NCI-H2081 treated with DMSO at 0.1 percent for 48 hours (cell line): ENCODE data around the gene TOM1L2.
"Not testable (repeated sequence)": the region's sequence is repeated elsewhere in the genome, so short reads cannot be mapped to it uniquely, and the experiment has no call there.

ENCODE experiments used
- DNase-seq: peaks from one replicate; lab custom pipeline; 2025; lab: John Stamatoyannopoulos, UW

The TOM1L2 gene

DNA sequence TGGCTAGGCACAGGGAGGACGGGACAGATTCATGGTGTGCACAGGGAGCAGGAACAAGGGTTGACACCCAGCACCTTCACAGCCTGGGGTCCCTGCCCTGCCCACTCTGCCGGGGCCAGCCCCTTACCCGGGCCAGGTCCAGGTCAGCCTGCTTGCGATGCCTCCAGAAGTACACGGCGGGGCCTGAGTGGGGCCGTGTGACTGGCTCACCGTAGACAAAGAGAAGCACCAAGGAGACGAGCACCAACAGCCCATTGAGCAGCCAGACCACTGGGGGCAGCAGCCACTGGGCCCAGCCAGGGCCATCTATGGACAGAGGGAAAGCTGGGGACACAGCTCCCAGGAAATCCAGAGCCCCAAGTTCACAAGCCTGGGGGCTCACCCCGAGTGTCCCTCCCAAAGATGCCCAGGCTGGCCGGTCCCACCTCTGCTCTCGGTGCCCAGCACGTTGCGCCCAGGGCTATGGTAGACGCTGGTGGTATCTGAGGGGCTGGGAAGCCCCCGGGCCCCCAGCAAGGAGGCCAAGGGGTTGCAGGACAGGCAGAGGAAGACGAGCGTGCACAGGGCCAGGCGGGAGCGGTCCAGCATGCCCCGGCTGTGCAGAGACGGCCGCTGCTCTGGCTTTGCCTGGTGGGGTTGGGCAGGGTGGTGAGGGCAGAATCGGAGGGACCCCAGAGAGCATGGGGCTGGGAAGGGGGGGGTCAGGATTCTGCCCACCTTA is 155.2 kb downstream of the TOM1L2 start:
- DNase-seq, result no peak

DNA sequence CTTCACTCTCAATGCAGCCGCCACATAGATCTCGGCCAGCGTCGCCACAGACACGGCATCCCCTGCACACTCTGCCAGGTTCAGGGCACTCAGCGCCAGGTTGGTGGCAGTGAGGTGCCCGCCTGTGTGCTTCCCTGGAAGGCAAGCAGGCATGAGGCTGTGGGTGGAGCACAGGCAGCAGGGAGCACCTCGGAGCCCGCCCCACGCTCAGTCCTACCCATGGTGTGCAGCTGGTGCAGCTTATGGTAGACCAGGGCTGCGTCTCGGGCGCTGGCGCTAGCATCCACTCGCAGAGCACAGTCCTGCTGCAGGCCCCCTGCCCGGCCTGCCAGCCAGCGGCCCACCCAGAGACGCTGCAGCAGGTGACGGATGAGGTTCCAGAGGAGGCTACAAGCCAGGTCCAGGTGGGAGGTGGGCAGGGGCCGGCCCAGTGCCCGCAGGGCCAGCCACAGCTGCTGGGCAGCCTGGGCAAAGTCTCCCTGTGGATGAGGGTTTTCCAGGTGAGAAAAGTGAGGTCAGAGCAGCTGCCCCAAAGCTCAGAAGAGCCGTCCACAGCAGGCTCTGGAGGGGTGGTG is 155.9 kb downstream of the TOM1L2 start:
- DNase-seq, result no peak

DNA sequence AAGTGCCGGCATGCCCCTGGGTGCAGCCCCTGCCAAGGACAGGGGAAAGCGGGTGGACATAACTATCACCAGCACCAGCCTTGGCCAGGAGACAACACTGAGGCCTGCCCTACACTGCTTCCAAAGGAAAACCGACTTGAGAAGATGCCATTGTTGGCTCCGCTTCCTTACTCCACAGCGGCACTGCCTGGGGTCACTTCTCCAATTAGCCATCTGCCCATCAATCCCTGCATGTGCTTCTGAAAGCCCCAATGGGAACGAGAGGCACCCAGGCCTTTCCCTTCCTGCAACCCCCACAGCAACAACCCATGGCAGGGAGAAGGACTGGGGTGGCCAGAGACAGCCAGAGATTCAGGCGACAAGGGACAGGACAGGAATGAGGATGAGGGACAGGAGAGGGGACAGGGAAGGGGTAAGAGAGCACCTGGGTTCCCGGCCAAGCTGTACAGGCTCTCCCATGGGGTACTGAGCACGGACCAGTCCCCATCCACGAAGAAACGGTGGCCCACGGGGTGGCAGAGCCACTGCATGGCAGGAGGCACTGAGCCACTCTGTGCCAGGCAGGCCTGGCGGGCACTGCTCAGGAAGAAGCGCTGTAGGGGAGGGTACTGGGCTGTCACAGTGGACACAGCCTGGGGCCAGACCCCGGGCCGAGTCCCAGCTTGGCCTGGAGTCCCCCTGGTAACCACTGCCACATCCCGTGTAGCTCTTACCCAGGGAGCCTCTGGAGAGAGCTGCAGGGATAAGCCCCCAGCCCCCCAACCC is 156.6 kb downstream of the TOM1L2 start:
- no peak for DNase-seq

DNA sequence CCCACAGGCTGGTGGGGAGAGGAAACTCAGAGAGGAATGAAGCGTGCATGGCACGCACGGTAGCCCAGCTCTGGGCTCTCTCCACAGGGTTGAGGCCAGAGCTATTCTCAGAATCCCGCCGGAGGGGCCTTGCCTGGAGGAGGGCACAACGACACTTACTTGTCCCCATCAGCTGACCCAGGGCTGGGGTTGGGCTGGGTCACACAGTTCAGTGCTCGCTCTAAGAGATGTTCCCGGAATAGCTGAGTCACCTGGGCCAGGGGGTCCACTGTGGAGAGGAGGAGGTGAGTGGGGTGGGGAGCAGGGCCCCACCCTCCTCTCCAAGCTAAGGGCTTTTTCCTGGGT is 157.2 kb downstream of the TOM1L2 start:
- no peak for DNase-seq

DNA sequence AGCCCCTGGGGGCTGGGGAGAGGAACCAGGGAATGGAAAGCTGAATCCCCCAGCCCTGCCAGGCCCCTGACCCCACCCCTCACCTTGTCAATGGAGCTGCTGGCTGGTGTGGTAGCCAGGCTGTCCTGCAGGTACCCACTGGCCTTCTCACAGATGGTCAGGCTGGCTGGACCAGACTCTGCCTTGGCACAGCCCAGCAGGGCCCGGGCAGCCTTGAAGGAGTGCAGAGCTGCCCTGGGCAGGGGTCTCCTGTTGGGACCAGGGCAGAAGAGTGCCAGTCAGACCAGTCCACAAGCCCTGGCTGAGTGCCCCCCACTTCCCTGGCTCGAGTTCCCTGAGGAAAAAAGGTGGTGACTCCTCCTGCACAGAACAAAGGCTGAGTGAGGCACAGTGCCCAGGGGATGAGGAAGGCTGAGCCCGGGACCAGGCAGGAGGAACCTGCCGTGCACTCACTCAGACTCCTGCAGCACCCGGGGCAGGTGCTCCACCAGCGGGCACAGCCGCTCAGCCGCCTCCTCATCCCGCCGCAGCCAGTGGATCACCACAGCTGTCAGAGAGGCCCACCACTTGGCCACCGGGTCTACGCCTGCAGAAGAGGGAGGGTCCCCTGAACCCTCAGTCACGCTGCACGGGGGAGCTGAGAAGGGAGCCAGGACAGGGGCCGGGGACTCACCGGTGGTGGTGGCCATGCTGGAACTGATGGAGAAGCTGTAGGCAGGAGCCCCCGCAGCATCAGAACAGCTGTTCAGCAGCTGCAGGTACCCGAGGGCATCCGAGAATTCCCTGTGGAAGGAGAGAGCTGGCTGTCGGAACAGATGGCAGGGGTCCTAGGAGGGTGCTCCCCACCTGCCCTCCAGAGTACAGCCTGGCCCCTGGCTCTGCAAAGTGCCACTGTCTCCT is 157.8 kb downstream of the TOM1L2 start:
- no peak for DNase-seq

DNA sequence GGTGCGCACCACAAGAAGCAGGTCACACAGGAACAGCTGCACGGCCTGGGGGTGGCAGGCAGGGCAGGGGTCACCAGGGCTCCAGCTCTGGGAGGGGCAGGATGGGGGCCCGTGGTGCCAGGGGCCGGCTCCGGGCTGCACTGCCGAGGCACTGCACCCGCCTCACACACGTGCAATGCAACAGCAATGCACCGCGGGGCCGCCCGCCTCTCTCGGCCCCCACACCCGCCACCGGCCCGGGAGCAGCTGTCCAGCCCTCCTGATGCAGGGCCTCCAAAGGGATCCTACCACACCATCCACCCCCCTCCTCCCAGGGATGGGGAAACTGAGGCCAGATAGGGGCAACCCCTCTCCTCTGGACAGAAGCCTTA is 158.5 kb downstream of the TOM1L2 start:
- DNase-seq, result no peak

DNA sequence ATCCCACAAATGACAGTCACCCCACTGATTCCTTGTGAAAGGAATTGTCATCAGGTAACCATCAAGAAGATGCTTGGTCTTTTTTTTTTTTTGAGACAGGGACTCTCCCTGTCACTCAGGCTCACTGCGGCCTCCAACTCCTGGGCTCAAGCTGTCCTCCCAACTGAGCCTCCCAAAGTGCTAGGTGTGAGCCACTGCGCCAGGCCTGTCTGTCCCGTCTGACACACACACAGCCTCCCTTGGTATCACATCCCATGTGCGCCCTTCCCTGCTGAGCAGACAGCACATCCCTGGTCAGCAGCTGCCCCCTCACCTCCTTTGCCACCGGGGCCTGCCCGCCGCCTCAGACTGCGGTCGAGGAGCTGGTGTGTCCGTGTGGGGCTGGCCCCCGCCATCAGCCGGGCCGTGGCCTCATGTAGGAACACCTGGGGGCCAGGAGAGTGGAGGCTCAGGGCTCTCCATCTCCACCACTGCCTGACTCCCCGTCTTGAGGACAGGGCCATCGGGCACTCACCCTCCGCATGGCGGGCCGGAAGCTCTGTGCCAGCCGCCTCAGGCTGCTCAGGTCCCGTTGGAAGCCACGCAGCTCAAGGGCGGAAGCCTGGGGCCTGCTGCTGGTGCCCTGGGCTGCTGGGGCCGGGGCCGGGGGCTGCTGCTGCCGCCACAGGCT is 159.0 kb downstream of the TOM1L2 start:
- no peak for DNase-seq

DNA sequence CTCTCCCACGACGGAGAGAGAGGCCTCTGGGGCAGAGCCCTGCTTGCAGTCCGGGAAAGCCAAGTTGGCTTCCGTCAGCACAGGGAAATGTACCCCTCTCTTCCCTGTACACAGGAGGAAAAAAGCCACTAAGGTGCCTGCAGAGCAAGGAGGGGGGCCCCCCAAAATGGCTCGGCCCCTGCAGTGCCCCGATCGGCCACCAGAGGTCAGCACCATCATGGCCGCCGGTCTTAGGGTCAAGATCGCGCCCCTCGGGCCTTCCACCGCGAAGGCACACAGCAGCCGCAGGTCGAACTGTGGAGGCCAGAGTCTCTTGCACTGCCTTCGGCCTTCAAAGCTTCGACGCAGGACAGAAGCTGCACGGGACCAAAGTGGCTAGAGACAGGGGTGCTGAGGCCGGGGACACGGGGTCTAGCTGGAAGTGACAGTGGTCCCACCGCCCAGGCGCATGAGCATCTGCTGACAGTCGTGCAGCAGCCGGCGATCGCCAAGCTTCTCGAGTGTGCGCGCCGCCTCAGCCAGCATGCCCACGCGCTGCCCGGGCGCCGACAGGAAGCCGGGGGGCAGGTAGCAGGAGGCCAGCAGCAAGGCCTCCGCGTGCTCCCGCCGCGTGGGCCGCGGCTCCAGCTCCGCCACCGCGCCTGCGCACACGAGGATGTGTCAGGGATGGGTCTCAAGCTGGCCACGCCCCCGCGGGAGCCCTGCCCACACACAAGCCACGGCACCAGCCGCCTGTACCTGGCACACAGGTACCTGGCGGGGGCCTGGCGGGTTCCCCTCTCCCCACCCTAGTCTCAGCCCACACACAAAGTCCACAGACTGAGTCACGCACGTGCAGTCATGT is 159.8 kb downstream of the TOM1L2 start:
- DNase-seq, result no peak

DNA sequence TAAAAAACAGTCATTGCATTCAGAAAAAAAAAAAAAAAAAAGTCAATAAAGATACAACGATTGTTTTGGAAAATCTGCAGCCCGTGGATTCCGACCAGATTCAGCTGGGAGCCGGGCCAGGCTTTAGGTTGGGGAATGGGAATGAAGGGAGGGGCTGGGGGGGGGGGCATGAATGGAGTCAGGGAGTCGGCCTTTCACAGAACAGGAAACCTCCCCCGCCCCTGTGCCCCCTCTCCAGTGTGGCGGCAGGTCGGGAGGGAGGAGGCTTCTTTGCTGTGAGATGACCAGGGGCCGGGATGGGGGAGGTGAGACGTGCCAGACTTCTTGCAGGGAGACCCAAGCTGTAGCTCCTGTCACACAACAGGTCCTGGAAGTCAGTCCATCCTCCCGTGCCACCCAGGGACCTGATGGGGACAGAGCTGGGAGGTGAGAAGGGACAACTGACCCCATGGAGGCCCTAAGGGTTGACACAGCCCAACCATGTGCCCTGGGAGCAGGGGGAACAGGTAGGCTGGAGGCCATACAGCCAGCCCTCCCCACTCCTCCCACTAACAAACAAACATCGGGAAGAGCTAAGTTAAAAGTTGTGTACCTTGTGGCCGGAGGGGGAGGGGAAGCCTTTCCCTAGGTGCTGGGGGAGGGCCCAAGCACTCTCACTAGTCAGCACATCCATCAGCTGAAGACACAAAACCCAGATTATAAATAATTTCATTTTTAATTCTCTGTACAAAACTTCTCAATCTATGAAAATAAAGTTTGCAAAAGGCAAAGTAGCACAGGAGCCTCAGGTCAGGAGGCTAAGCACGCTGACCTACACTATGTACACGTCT is 160.6 kb downstream of the TOM1L2 start:
- no peak for DNase-seq

DNA sequence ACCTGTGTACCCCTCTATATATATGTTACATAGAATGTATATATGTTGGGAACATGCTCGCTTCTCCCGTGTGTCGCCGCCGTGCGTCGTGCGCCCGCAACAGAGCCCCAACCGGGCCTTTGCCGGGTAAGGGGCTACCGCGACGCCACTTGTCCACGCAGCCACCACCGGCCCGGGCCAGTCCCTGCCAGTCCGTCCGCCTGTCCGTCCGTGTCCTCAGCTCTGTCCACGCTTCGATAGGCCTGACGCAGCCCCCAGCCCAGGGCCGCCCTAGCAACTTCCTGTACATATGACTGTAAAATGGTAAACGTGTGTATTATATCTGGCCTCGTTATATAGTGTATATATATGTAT is 161.3 kb downstream of the TOM1L2 start:
- no peak for DNase-seq

DNA sequence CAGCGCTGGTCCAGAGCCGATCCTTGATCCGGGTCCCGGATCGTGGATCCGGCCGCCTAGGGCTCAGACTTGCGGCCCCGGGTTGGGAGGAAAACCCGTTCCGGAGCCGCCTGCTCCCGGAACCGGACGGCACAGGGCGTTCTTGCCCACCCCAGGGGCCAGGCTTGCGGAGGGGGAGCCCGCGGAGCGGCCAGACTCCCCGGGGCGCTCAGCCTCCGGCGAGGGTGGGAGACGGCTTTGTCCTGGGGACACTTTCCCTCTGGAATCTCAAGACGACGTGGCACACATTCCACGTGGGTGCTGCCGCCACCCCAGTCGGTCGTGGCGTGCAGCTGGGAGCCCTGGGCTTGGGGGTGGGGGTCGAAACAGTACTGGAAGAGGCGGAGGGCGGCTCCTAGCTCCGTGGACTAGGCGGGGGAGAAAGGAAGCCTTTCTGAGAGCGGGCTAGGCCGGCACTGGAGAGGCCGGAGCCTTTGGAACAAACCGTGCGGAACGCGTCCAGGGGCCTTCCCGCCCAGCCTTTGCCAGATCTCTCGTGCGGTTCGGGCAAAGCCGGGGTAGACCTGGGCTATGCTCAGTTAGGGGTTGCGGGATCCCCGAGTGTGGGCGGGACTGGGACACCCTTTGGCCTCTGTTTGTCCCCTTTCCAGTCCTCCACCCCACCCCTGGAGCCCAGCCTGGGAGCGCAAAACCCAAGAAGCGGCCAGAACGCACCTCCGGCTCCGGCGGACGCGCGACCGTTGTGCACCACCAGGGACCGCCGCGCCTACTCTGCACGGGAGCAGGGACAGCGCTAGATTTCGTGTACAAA is 161.9 kb downstream of the TOM1L2 start:
- no peak for DNase-seq

DNA sequence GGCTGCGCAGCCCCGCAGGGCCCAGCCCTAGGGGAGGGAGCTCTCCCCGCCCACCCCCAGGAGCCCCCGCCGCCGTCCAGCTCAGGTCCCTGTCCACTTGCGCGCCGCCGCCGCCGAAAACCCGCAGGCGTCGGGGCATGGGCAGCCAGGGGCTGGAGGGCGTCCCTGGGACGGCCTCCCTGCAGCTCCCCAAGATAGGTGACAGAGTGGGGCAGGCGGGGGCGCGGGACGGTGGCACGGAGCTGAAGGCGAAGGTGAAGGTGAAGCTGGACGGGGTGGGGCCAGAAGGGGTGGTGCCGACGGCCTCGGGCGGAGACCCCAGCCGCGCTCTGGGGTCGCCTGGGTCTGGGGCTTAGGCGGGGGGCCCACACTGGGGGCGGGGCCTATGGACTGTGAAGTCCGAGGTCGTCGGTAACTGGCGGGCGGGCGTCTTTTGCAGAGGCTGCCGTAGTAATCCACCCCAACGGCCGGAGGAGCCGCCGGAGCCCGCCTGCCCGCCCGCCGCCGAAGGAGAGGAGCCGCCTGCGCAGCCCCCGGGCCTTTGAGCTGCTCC is 162.6 kb downstream of the TOM1L2 start:
- no peak for DNase-seq

DNA sequence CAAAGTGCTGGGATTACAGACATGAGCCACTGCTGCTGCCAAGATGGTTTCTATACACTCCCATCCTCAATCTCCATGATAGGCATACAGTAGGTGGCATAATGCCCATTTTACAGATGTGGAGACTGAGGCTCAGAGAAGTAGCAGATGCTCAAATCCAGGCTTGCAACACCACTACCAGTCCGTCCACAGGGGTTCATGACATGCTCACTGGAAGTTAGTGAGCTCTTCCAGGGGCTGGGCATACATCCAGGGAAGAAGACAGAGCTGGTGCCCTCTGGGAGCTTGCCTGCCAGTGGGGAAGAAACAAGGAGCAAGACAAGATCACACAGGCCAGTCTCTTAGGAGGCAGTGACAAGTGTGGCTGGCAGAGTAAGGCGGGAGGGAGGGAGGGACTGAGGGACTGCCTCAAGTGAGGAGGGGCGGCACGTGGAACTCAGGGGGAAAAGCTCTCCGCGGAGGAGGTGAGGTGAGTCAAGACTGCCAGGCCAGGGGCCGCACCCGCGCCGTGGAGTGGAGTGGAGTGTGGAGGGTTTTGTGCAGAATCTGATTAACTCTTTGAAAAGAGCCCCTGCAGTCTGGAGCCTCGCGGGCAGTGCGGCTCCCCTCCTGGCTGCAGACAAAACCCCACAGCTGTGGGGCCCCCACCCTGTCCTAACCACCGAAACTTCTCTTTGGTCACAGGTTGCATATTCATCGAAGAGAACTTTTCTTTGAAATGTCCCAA is 163.3 kb downstream of the TOM1L2 start:
- no peak for DNase-seq

DNA sequence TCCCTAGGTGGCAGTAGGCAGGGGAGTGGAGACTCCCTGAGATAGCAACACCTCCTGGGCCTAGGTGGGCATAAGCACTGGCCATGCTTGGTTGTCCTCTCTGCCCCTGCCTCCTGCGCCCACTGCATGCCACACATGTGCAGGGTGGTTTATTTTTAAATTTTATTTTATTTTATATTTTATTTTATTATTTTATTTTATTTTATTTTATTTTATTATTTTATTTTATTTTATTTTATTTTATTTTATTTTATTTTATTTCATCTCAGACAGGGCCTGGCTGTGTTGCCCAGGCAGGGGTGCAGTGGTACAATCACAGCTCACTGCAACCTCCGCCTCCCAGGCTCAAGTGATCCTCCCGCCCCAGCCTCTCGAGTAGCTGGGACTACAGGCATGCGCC is 164.0 kb downstream of the TOM1L2 start:
- DNase-seq, result not testable (repeated sequence)

DNA sequence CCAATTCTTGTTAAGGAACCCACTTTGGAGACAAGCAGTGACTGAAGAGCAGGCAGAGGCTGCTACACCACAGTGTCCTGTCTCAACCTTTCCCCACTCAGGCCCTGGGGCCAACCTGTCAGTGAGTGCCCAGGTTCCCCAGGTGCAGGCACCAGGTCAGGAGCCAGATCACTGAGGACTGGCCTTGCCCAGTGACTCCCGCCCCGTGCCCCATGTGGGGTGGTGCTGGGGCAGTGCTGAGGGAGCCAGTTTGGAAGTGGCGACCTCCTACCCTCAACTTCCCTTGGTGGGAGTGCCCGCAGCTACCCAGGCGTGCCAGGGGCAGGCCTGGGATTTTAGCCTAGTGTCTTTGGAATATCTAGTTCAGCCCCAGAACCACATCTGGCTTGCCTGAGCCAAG is 164.8 kb downstream of the TOM1L2 start:
- DNase-seq, result no peak

DNA sequence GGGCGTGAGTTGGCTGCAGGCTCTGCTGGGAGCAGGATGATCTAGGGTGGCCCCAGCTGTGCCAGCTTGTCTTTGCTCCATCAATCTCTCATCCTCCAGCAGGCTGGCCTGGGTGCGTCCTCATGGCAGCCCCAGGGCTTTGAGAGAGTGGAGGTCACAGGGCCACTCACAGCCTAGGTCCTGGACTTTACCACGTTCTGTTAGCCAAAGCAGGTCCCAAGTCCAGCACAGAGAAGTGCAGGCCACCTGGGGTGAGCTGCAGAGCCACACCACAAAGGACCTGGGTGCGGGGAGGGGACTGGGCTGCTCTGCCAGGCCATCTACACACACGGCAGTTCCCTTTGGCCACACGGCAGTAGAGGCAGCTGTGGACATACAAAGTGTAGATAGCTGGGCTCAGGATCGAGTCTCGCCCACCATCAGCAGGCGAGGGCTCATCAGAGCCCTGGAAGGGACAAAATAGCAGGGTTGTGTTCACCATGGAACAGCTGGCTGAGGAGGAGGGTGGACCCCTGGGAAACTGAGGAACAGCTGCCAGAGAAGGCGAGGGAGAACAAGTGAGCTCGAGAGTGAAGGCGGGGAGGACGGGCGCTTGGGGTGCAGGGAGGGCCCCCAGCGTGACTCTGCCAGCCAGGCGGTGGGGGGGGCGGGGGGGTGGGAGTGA is 165.5 kb downstream of the TOM1L2 start:
- no peak for DNase-seq

DNA sequence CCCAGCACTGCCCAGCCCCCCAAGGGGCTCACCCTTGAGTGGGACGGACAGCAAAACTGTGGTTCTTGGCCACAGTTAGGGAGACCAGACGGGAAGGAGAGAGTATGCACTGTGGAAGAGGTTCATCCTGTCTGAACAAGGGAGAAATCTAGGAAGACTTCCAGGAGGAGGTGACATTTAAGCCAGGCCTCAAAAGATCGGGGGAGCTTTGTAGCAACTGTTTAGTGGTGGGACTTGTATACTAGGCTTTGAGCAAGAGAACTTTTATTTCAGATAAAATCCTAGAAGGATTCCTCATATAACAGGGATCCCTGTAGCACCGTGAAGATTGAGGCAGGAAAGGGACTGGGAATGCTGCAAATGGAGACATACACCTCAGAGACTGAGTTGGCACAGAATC is 166.2 kb downstream of the TOM1L2 start:
- no peak for DNase-seq

DNA sequence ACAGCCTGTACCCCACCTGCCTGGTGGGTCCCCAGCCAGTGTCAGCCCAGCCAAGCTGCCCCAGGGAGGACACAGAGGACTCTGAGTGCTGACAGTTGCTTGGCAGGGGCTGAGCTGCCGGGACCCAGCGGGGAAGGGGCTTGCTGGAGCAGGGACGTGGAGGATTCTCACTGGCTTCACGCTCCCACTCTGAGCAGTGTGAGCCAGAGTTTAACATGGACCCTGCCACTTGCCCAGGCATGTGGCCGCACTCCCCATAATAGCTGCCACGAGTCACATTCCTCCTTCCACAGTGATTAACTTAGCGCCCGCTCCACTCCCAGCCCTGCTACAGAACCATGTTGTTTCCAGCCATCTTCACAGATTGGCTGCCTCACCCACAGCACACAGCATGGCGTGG is 166.6 kb downstream of the TOM1L2 start:
- no peak for DNase-seq
